Activated CD4-positive, alpha-beta T cell treated with anti-CD3 and anti-CD28 coated beads, Interleukin-10, Interleukin-2, amounts not matched to agents 100 ng/mL and 50 ng/mL, durations not matched to agents 16 hours and 8 hours (primary cell): Measurements from ENCODE around the gene CLIC3.

Experiments used
- DNase-seq: peaks from one replicate; pipeline ENCODE4 v3.0.0-alpha.2; 2020

CLIC3 gene

DNA sequence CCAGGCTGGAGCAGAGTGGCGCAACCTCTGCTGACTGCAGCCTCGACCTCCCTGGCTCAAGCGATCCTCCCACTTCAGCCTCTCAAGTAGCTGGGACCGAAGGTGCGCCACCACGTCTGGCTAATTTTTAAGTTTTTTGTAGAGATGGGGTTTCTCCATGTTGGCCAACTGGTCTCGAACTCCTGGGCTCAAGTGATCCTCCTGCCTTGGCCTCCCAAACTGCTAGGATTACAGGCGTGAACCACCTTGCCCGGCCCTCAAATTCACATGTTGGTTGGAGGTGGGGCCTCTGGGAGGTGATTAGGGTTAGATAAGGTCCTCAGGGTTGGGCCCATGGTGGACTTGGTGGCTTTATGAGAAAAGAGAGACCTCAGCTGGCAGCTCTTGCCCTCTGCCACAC is 34.2 kb downstream of the CLIC3 start:
- no peak for DNase-seq

DNA sequence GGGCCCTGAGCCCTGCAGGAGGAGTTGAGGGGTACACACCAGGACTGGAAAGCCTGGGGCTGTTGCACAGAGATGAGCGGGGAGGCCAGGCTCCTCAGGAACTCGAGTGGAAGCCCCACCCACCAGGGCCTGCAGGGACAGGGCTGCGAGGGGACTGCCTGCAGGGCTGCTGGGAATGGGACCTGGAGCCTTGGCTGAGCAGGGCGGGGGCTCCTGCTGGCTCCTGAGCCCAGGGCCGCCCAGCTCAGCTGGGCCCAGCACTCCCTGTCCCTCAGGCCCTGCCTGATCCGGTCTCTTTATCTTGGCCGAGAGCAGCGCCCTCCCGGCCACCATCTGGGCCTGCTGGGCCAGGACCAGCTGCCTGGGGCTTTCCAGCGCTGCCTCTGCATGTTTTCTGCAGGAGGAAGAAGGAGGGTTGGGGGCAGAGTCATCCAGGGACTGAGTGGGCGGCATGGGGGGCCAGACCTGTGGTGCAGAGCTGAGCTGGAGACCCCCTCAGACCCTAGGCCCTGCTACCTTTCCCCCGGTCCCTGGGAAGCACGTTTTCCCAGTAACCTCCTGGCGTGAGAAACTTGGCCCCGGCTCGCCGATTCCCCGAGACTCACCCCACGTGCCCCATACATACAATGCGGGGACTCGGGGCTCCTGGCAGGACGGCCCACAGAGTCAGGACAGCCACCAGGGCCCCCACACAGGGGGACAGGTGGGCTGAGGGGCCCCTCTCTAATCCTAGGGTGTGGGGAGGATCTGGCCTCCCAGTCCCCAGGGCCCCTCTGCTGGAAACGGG is 34.9 kb downstream of the CLIC3 start:
- DNase-seq, result no peak

DNA sequence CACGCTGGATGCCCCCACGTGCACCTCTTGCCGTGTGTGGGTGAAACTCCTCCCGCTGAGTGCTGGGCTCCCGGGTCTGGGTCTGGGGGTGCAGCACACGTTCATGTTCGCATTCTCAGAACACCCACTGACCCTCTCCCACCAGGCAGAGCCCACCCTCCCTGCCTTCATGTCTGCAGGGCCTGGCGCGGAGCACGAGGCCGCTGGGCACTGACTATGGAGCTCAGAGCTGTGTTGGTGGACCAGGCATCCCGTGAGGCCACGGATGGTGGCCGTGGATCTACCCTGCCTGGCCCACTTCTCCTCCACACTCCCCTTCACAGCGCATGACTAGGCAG is 35.5 kb downstream of the CLIC3 start:
- no peak for DNase-seq

DNA sequence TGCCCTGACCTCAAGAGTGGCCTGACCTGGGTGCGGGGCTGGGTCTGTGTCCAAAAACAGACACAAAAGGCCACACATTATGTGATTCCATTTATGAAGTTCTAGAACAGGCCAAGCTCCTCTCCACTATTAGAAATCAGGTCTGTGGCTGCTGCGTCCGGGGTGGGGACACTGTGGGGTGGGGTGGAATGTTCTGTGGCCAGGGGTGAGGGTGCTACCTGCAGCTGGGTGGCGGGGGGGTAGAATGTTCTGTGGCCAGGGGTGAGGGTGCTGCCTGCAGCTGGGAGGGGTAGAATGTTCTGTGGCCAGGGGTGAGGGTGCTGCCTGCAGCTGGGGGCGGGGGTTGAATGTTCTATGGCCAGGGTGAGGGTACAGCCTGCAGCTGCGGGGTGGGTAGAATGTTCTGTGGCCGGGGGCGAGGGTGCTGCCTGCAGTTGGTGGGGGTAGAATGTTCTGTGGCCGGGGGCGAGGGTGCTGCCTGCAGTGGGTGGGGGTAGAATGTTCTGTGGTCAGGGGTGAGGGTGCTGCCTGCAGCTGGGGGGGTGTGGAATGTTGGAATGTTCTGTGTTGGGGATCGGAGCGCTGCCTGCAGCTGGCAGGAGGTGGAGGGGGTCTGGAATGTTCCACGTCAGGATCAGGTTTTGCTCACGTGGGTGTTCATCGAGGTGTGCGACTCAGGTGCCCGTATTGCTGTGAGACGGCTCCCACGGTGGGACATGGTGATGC is 36.0 kb downstream of the CLIC3 start:
- DNase-seq, result no peak

DNA sequence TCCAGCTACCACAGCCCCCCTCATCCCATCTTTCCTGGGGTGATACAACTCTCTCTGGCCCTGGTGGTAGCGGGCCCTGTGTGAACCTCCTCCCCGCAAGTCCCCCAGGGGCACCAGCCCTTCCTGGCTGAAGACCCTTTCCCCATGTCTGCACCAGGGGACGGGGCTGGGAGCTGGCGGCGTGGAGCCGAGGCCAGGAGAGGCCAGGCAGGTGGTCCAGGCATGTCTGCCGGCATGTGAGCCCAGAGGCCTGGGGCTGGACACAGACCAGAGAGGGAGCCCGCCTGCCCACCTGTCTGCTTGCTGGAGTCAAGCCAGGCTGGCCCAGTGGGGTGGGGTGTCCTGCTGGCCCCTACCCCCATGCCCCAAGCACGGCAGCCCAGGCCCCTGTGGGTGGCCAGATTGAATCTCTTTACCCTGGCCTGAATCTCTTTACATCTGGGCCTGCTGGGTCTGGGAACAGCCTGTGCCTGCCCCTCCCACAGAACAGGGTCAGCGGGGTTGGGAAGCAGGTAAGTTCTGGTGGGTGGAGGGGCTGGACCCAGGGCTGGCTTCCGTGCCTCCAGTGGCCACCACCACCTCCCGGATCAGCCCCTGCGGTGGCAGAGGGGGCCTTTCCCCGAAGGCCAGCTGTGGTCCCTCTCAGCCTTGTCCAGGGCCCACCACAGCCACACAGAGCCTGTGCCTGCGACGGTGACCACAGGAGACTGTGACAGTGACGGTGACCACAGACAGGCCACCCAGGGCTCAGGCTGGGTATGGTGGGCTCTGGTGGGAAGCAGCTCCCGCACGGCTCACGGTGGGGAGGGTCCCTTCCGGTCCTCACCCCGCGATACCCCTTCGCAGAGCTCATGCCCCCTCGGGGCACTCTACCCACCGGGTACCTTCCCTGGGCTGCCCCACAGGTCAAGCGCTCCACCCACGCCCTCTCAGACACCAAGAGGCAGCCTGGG is 37.2 kb downstream of the CLIC3 start:
- no peak for DNase-seq

DNA sequence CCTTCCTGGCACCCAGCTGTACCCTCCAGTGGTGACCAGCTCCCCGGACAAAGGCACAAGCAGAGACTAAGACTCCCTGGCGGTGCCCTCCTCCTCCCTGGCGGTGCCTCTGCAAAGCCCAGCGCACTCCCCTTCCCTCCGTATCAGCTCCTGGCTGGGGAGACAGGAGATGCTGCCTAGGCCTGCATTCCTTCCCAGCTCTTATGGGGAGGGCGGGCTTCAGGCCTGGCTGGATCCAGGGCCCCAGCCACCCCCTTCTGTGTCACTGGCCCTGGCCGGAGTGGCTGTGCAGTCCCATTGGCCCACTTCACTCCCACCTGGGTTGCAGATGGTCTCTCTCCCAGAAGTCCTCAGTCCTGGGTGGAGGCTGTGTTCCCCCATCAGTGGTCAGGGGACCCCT is 37.9 kb downstream of the CLIC3 start:
- DNase-seq, result no peak

DNA sequence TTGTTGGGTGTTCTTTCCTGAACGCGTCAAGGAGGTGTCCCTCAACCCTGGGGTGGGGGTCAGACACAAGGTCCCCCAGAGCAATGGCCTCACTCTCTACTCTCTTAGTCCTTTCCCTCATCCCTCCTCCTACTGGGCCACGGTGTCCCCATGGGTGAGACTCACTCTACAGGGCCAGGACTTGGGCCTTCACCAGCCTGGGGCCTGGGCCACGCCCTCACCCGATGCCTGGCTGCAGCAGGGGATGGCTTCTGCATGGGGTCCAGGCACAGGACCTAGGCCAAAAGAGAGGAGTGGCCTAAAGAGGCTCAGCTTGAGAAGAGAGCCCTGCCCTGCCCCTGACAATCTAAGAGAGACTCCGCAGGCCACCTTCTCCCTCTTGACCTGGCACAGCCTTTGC is 38.5 kb downstream of the CLIC3 start:
- DNase-seq, result no peak

DNA sequence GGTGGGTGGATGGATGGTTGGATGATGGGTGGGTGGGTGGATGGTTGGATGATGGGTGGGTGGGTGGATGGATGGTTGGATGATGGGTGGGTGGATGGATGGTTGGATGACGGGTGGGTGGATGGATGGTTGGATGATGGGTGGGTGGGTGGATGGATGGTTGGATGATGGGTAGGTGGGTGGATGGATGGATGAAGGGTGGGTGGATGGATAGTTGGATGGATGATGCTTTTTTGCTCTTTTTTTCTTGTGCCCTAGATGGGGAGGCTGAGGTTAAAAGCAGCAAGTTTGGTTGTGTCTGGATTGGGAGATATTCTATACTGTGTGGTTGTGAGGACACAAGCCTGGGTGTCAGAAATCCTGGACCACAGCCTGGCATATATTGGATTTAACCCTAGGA is 38.9 kb downstream of the CLIC3 start:
- no peak for DNase-seq

DNA sequence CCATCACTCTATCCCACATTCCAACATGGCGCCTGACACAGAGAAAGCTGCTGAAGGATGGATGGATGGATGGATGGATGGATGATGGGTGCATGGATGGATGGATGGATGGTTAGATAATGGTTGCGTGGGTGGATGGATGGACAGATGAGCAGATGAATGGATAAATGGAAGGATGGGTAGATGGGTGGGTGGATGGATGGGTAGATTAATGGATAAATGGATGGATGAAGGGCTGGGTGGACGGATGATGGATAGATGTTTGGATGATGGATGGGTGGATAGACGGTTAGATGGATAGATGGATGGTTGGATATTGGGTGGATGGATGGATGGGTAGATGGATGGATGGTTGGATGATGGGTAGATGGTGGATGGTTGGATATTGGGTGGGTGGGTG is 39.8 kb downstream of the CLIC3 start:
- no peak for DNase-seq

DNA sequence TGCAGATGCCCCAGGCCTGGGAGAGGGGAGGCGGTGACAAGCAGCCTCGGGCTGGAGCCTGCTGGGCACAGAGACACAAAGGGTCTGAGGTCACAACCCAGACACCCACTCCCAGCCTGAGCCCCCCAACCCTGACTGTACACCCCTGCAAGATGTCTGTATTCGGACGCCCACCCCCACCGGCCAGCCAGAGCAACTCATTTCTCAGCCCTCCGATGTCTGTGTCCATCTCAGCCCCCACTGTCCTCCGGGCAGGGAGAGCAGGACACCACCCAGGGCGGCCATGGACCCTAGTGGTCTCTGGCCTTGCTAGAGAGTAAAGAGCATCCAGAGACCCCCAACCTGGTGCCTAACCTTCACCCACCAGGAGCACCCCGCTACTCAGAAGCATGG is 40.4 kb downstream of the CLIC3 start:
- no peak for DNase-seq

DNA sequence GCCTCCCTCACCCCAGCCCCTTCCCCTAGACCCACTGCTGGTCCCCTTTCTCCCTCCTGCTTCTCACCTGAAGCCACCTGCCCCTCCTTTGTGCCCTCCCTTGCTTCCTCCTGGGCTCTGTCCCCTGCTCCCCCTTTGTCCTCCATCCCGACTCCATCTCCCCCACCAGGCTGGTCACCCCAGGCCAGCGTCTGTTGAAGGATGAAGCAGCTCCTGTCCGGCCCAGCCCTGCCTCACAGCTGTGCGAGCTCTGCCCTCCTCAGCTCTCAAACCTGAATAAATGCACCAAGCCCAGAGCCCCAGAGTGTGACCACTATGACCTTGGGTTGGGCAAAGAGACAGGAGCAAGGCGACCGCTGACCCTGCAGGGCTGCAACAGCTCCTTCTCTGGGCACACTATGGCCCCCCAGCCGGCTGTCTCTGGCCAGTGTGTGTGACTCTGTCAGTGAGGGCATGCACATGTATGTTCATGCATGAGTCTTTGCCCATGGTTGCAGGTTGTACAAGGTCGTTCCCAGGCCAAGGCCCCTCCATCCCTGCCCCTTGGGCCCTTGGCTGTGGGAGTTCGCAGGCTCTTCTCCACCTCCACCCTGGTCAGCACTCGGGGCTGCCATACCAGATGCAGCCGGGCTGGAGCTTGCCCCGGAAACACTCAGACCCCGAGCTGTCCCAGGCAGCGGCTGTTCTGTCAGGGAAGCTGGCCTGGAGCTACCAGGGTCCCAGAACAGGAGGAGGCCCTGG is 41.0 kb downstream of the CLIC3 start:
- DNase-seq, result no peak

DNA sequence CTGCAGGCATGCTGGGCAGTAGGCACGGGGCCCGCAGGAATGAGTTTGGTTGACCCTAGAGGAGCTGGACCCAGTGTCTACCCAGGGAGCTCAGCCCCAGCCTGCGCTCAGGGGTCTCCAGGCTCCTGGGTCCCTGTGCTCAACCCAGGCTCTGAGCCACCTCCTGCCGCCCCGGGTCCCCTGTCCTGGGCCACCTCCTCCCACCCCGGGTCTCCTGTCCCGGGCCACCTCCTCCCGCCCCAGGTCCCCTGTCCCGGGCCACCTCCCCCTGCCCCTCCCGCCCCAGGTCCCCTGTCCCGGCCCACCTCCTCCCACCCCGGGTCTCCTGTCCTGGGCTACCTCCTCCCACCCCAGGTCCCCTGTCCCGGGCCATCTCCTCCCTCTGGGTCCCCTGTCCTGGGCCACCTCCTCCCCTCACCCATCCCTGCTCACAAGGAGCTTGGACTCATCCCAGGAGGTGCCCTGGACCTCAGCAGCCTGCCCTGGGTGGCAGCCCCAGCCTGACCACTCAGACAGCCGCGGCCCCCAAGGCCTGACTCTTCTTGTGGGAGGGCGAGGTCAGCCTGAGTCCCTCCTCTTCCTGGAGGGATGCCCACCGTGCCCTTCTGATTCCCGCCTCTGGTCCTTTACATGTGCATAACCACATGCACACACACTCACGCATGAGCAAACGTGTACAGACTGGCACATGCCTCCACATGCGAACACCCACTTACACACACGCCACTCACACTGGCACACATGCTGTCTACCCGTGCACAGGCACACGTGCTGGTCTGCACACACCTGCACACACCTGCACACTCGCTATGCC is 41.9 kb downstream of the CLIC3 start:
- DNase-seq, result no peak

DNA sequence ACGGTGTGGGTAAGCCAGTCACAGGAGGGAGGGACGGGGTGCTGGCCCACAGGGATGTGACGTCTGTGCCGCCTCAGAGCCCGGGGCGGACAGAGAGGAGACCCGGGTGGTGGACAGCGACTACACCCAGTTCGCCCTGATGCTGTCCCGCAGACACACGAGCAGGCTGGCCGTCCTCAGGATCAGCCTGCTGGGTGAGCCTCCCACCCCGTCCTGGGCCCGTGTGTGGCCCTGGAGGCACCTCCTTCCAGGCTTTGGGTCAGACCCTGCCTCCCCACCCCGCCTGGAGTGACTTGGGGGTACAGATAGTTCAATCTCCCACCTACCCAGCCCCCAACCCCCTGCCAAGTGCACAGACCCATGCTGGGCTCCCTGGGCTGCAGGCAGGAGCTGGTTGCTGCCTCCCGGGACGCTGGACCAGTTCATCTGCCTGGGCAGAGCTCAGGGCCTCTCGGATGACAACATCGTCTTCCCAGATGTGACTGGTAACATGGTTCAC is 42.5 kb downstream of the CLIC3 start:
- no peak for DNase-seq

DNA sequence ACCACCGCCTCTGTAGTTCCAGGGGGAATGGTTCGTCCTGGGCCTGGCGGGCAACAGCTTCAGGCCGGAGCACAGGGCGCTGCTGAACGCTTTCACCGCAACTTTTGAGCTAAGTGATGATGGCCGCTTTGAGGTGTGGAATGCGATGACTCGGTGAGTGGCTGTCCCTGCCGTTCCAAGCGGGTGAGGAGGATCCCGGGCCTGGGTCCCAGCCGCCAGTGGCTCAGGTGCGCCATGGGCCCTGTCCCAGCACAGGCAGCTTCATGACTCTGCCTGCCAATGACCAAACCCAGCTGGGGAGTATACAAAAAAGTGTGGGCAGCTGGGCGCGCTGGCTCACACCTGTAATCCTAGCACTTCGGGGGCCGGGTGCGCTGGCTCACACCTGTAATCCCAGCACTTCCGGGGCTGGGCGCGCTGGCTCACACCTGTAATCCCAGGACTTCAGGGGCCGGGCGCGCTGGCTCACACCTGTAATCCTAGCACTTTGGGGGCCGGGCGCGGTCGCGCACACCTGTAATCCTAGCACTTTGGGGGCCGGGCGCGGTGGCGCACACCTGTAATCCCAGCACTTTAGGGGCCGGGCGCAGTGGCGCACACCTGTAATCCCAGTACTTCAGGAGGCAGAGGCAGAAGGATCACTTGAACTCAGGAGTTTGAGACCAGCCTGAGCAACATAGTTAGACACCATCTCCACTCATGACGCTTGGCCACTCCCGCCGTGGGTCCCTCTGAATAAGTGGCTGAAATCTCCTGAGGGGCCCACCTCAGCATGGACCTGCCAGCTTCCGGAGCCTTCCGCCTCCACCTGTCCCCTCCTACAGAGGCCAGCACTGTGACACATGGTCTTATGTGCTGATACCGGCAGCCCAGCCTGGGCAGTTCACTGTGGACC is 43.2 kb downstream of the CLIC3 start:
- DNase-seq, result no peak

DNA sequence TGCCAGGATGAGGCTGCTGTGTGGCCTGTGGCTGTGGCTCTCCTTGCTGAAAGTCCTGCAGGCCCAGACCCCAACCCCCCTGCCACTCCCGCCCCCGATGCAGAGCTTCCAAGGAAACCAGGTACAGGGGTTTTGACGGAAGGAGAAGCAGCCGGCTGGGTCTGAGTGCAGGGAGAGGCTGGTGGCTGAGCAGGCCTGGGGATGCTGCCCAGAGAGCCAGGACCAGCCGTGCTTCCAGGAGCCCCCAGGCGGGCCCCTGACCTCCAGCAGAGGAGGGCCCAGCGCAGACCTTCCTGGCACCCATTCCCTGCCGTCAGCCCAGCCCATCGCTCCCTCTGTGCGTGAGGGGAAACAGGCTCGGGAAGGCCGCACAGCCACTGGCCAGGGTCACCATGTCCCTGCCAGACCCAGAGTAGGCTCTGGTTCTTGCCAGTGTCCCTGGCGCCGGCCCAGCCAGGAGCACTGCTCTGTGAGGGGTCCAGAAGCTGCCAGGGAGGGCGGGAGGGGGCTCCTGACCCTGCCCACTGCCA is 44.0 kb downstream of the CLIC3 start:
- no peak for DNase-seq

DNA sequence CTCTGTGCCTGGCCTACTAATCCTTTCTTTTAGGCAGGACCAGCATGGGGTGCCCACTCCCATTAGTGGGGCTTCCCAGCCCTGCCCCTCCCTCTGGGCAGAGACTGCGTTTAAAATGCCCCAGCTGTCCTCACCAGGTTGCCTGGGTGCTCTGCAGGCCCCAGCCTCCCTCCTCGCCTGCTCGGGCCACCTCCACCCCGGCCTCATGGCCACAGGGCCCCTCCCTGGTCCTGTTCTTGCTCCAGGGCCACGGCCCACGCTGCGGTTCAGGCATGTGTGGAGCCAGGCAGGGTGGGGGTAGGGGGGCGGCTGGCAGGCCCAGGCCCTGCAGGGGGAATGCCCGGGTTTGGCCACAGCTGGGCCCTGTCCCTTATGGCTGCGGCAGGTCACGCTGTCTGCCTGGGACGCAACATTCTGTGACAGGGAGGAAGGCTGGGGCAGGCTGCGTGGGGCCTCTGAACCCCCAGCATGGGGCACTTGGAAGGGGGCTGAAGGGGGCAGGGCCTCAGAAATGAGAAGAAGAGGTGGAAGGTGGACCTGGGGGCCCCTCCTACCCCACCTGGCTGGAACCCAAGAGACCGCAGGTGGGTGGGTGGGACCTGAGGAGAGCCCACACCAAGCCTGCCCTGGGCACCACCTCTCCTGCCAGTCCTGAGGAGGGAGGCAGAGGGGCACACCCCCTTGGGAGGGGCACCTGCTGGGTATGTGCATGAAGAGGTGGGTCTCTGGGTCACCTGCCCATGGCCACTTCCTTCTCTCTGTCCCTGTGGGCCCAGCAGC is 44.6 kb downstream of the CLIC3 start, which contains the start of gene LCN12:
TSS of gene LCN12 (plus strand) at position 733 of the 780 bp plus-strand sequence. CDS start 55 bp downstream, outside the sequence.
- DNase-seq, result no peak

DNA sequence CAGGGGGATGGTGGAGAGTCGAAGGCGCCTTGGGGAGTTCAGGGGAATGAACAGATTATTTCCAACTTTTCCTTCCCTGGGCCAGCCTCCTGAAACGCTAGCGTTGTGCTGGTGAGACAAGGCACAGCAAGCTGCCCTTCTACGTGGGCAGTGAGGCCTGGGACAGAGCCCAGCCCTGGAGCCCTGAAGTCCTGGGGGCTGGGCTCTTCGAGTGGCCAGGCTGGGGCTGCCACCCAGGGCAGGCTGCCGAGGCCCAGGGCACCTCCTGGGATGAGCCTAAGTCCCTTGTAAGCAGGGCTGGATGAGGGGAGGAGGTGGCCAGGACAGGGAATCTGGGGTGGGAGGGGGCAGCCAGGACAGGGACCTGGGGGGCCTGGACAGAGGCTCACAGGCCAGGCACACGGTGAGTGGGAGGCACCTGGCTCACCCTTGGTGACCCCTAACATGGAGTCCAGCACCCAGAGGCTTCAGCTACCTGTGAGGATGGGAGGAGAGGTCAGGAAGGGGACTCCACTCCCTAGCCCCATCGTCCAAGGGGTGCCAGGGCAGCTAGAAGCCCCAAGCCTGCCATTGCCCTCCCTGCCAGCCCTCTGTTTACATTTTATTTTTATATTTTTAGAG is 45.6 kb downstream of the CLIC3 start:
- no peak for DNase-seq

DNA sequence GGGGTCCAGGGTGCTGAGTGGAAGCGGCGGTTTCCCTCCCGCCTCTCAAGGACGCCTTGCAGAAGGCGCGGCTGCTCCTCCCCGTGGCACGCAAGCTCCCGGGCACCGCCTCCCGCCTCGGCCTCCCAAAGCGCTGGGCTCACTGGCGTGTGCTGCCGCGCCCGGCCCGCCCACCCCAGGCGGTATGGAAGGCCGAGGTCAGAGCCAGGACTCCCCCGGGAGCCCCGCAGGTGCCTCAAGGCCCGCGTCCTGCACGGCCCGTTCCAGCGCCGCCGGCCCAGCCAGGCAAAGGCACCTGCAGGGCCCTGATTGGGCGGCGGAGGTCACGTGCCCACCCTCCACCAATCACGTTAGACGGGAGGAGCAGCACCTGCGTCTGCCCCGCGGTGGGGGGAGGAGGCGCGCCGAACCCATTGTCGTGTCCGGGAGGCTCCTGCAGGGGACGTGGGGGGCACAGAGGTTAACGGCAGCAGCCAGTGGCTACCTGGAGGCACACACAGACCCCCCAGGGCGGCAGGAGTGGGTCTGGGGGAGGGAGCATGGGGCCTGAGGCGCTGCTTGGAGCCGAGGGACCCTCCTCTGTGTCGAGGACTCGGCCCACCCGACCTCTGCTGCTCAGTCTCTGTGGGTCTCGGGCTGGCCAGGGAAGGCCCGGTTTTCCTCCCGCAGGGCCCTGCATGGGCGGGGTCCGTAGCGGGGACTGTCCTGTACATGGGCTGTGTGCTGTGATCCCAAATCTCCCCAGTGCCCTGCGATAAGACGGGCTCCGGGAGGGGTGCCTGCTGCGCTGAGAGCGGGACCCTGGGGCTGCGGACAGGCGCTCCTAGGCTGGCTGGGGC is 46.3 kb downstream of the CLIC3 start:
- DNase-seq, result peak; percentile 97
